A673 (cell line): ENCODE measurements around the gene HMGN3. TPM values are rescaled to one million over a fixed set of nuclear protein-coding genes. Genes with fewer than 3 reads are reported as not detected.

ENCODE experiments used
- BruUV-seq: library from RNA; stranded (reverse); fragments of 400-500 nt; replicated peaks from 2 replicates; lab custom pipeline; 2021; lab: Mats Ljungman, UMichigan
- CTCF ChIA-PET: fragments of 300-600 bp; sonication (Branson Sonifier 250); formaldehyde crosslinking; loops from one replicate; lab custom pipeline; 2022; ENCODE audit warnings: antibody characterized with exemption; lab: Charles Lee
- POLR2A ChIA-PET: fragments of 300-600 bp; sonication (Branson Sonifier 250); formaldehyde crosslinking; loops from one replicate; lab custom pipeline; 2022; ENCODE audit warnings: antibody characterized with exemption; ENCODE audit not compliant: low non-redundant PET; lab: Charles Lee
- DNase-seq: peaks from one replicate; pipeline ENCODE4 v3.0.0-alpha.2; 2015; ENCODE audit warnings: low spot score
- H3K27ac ChIP-seq: fragments of 200-600 bp; sonication (generic); 2 replicates; pipeline ENCODE4 v1.5.1; 2016; ENCODE audit warnings: mixed run types, low read depth, mild to moderate bottlenecking, mixed read lengths, antibody characterized with exemption, low read length; ENCODE audit not compliant: poor library complexity, severe bottlenecking
- H3K27me3 ChIP-seq: fragments of 200-600 bp; sonication (generic); replicated peaks from 2 replicates; pipeline ENCODE4 v1.6.1; 2017; ENCODE audit warnings: mixed run types, low read depth, mild to moderate bottlenecking, mixed read lengths, antibody characterized with exemption, low read length; ENCODE audit not compliant: insufficient read depth, poor library complexity
- H3K36me3 ChIP-seq: fragments of 200-600 bp; sonication (generic); 2 replicates; pipeline ENCODE4 v1.6.1; 2016; ENCODE audit warnings: mixed run types, mild to moderate bottlenecking, mixed read lengths, antibody characterized with exemption, low read length; ENCODE audit not compliant: insufficient read depth, poor library complexity, severe bottlenecking
- H3K4me1 ChIP-seq: fragments of 200-600 bp; sonication (generic); 2 replicates; pipeline ENCODE4 v1.6.1; 2017; ENCODE audit warnings: mixed run types, mild to moderate bottlenecking, mixed read lengths, antibody characterized with exemption, low read length; ENCODE audit not compliant: insufficient read depth, poor library complexity, severe bottlenecking
- H3K4me3 ChIP-seq: fragments of 200-600 bp; sonication (generic); 2 replicates; pipeline ENCODE4 v1.5.1; 2016; ENCODE audit warnings: low read depth, mixed run types, mild to moderate bottlenecking, mixed read lengths, low read length; ENCODE audit not compliant: poor library complexity, severe bottlenecking
- H3K9me3 ChIP-seq: fragments of 200-600 bp; sonication (generic); 2 replicates; pipeline ENCODE4 v1.6.1; 2016; ENCODE audit warnings: mixed run types, low read depth, mild to moderate bottlenecking, mixed read lengths, antibody characterized with exemption, low read length; ENCODE audit not compliant: poor library complexity, severe bottlenecking
- CTCF ChIP-seq: fragments of 300-800, 200-600 bp; sonication (generic); conservative IDR thresholded peaks from 2 replicates; pipeline ENCODE4 v1.5.1; 2017; ENCODE audit warnings: low read depth, mild to moderate bottlenecking, antibody characterized with exemption, low read length, moderate library complexity, mixed read lengths
- EZH2 ChIP-seq: fragments of 200-600 bp; sonication (generic); IDR thresholded peaks from 2 replicates; pipeline ENCODE4 v1.6.1; 2017; ENCODE audit warnings: borderline replicate concordance, low read depth, mild to moderate bottlenecking, mixed read lengths, antibody characterized with exemption, low read length; ENCODE audit not compliant: poor library complexity, severe bottlenecking
- intact Hi-C: fragments of 100-400 bp; cut with micrococcal nuclease; formaldehyde crosslinking; loops from one replicate; pipeline ENCODE4 v1.10.0; 2022; ENCODE audit not compliant: unreplicated experiment
- total RNA-seq: library from RNA; stranded (reverse); gene quantifications from 2 replicates; pipeline ENCODE4 v1.2.3, GENCODE V29; 2021

The HMGN3 gene
- total RNA-seq, 1 experiment from 2014 or later = 83.8 TPM

GRCh38 chr6:79225717-79226599, 8.5 kb downstream of the HMGN3 start:
- no TSS peak for BruUV-seq
- POLR2A ChIA-PET = no interaction called here
- CTCF ChIA-PET = no interaction called here
- no peaks in the 10 kb centered on the region for H3K36me3 ChIP-seq
- no peak for DNase-seq
- intact Hi-C loops = no loop called here
- no peak overlapping the region for H3K27ac ChIP-seq
- H3K27me3 ChIP-seq = no peaks in the 10 kb centered on the region
- H3K4me3 ChIP-seq = no peak overlapping the region
- no peaks in the 10 kb centered on the region for H3K9me3 ChIP-seq
- TF ChIP-seq EZH2 (no peak), CTCF (no peak)
- peaks cover 7% of the 10 kb centered on the region for H3K4me1 ChIP-seq

DNA sequence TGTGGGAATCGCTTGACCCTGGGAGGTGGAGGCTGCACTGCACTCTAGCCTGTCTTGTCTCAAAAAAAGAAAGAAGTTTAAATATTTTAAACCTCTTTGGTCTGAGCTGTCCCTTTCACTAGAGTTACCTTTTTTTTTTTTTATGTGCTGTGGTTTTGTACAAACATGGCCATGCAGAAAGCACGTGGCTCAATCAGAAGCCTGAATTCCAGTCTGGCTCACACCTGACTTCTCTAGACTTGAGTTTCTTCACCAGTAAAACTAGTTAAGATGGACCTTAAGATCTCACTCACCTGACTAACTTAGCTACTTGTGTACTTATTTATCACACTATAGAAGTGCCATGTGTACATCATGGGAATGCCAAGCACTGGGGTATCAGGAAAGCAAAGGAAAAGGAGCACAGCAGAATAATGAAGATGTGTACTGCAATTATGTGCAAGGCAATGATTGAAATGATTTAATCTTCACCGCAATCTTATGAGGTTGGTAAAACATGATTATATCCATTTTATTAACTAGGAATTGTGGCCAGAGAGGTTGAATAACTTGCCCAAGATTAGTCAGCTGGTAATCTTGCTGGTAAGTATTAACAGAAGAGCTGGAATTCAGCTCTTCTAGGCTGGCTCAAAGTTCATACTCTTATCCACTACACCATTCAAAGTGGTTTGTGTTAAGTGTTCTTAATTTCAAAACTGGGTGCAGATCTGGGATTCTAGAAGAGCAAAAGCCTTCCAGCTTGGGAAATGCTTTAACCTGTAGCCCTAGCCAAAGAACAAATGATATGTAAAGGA, 10.7 kb downstream of the HMGN3 start:
- Histone ChIP-seq H3K27ac (no peak overlapping the region), H3K9me3 (no peaks in the 10 kb centered on the region), H3K4me3 (no peak overlapping the region), H3K4me1 (no peaks in the 10 kb centered on the region), H3K36me3 (no peaks in the 10 kb centered on the region), H3K27me3 (no peaks in the 10 kb centered on the region)
- TF ChIP-seq CTCF (no peak), EZH2 (no peak)
- POLR2A ChIA-PET = no interaction called here
- CTCF ChIA-PET = no interaction called here
- BruUV-seq = no TSS peak
- no peak for DNase-seq
- intact Hi-C loops = no loop called here

GRCh38 chr6:79215213-79215824, 19.2 kb downstream of the HMGN3 start:
- TF ChIP-seq EZH2 (no peak), CTCF (no peak)
- Histone ChIP-seq H3K4me1 (peaks cover 4% of the 10 kb centered on the region), H3K27ac (no peak overlapping the region), H3K4me3 (no peak overlapping the region), H3K9me3 (no peaks in the 10 kb centered on the region), H3K36me3 (no peaks in the 10 kb centered on the region), H3K27me3 (no peaks in the 10 kb centered on the region)
- BruUV-seq = no TSS peak
- POLR2A ChIA-PET = no interaction called here
- intact Hi-C loops = no loop called here
- DNase-seq = no peak
- CTCF ChIA-PET = no interaction called here
